CD8-positive, alpha-beta memory T cell (primary cell): ENCODE results near the gene PTPRB. TPM values are rescaled to one million over a fixed set of nuclear protein-coding genes. Genes with fewer than 3 reads are reported as not detected.

Experiments
- CTCF ChIA-PET: fragments of 350-600 bp; sonication (Branson Sonifier 250); formaldehyde crosslinking; loops from one replicate; lab custom pipeline; 2021; ENCODE audit warnings: antibody characterized with exemption; lab: Charles Lee
- POLR2A ChIA-PET: fragments of 350-600 bp; sonication (Branson Sonifier 250); formaldehyde crosslinking; loops from one replicate; lab custom pipeline; 2021; ENCODE audit warnings: antibody characterized with exemption; lab: Charles Lee
- DNase-seq, 5 donors: peaks; one replicate each; pipeline versions ENCODE4 v3.0.0 to v3.0.0-alpha.2; 2020 to 2022; ENCODE audit warnings: mixed read lengths in 1 of 5
- H3K27ac ChIP-seq: one replicate; pipeline ENCODE4 v1.7.0; 2013; ENCODE audit warnings: low read depth, mild to moderate bottlenecking, low read length, moderate library complexity
- H3K27me3 ChIP-seq: 2 replicates; pipeline ENCODE4 v1.7.0; 2013; ENCODE audit warnings: low read length, mild to moderate bottlenecking; ENCODE audit not compliant: insufficient read depth, poor library complexity, severe bottlenecking
- H3K36me3 ChIP-seq: 2 replicates; pipeline ENCODE4 v1.7.0; 2013; ENCODE audit warnings: mild to moderate bottlenecking, low read length, moderate library complexity; ENCODE audit not compliant: insufficient read depth
- H3K4me1 ChIP-seq: 2 replicates; pipeline ENCODE4 v1.7.0; 2013; ENCODE audit warnings: mild to moderate bottlenecking, low read length, moderate library complexity; ENCODE audit not compliant: insufficient read depth
- H3K4me3 ChIP-seq: 2 replicates; pipeline ENCODE4 v1.7.0; 2013; ENCODE audit warnings: mild to moderate bottlenecking, low read length
- H3K9me3 ChIP-seq: 2 replicates; pipeline ENCODE4 v1.7.0; 2013; ENCODE audit warnings: mild to moderate bottlenecking, low read length
- H3K27ac Mint-ChIP-seq, 8 donors: one replicate each; pipeline ENCODE4 v1.8.0; 2020 to 2021; ENCODE audit warnings: mixed read lengths in 8 of 8, mild to moderate bottlenecking in 6 of 8, inconsistent platforms in 3 of 8, moderate library complexity in 3 of 8
- H3K27me3 Mint-ChIP-seq, 2 donors: one replicate each; pipeline ENCODE4 v1.8.0; 2020 to 2021; ENCODE audit warnings: mixed read lengths in 2 of 2, mild to moderate bottlenecking in 1 of 2, moderate library complexity in 1 of 2
- H3K36me3 Mint-ChIP-seq, 3 donors: one replicate each; pipeline ENCODE4 v1.8.0; 2020 to 2021; ENCODE audit warnings: mixed read lengths in 3 of 3, inconsistent platforms in 1 of 3, mild to moderate bottlenecking in 1 of 3
- H3K4me1 Mint-ChIP-seq, 3 donors: one replicate each; pipeline ENCODE4 v1.8.0; 2020 to 2021; ENCODE audit warnings: mixed read lengths in 3 of 3, inconsistent platforms in 1 of 3, mild to moderate bottlenecking in 1 of 3
- H3K4me3 Mint-ChIP-seq, 7 donors: one replicate each; pipeline ENCODE4 v1.8.0; 2020 to 2021; ENCODE audit warnings: mixed read lengths in 7 of 7, mild to moderate bottlenecking in 6 of 7, moderate library complexity in 4 of 7, inconsistent platforms in 2 of 7
- H3K9me3 Mint-ChIP-seq, 5 donors: one replicate each; pipeline ENCODE4 v1.8.0; 2020 to 2022; ENCODE audit warnings: mixed read lengths in 5 of 5, mild to moderate bottlenecking in 3 of 5, moderate library complexity in 2 of 5, inconsistent platforms in 1 of 5
- polyA plus RNA-seq: library from polyadenylated mRNA; unstranded; fragments of 300-500 nt; fragmentation: Illumina TruSeq; gene quantifications from one replicate; pipeline ENCODE4 v1.2.3, GENCODE V29; 2021
- total RNA-seq, 2 experiments: library from RNA; stranded (reverse); gene quantifications; one replicate each; pipeline ENCODE4 v1.2.3, GENCODE V29; 2021

Gene PTPRB
- total and polyA plus RNA-seq, 3 experiments from 2014 or later = not detected

GRCh38 chr12:70482764-70483163 is 154.5 kb downstream of the PTPRB start:
- H3K27me3 Mint-ChIP-seq = peaks cover 7 to 24% of the 10 kb centered on the region in 2 donors
- H3K9me3 Mint-ChIP-seq = peaks cover 0 to 2% (median 0%) of the 10 kb centered on the region in 5 donors
- DNase-seq = no peak
- Histone ChIP-seq H3K4me3 (no peak overlapping the region), H3K9me3 (no peaks in the 10 kb centered on the region), H3K36me3 (no peaks in the 10 kb centered on the region), H3K4me1 (no peaks in the 10 kb centered on the region), H3K27me3 (peaks cover 2% of the 10 kb centered on the region), H3K27ac (no peak overlapping the region)
- H3K4me1 Mint-ChIP-seq = no peaks in the 10 kb centered on the region
- ChIA-PET POLR2A (no interaction called here), CTCF (no interaction called here)
- H3K36me3 Mint-ChIP-seq = peaks cover 0 to 1% (median 0%) of the 10 kb centered on the region in 3 donors
- H3K27ac Mint-ChIP-seq = no peak overlapping the region
- no peak overlapping the region for H3K4me3 Mint-ChIP-seq

GRCh38 chr12:70469221-70469820 is 167.9 kb downstream of the PTPRB start:
- no peaks in the 10 kb centered on the region for H3K9me3 ChIP-seq
- H3K36me3 ChIP-seq = no peaks in the 10 kb centered on the region
- no peaks in the 10 kb centered on the region for H3K4me1 Mint-ChIP-seq
- ChIA-PET POLR2A (no interaction called here), CTCF (no interaction called here)
- H3K27me3 Mint-ChIP-seq = peaks cover 7 to 8% of the 10 kb centered on the region in 2 donors
- H3K9me3 Mint-ChIP-seq = peaks cover 0 to 5% (median 3%) of the 10 kb centered on the region in 5 donors
- no peak overlapping the region for H3K4me3 ChIP-seq
- no peak for DNase-seq
- no peak overlapping the region for H3K27ac Mint-ChIP-seq
- no peak overlapping the region for H3K27ac ChIP-seq
- H3K36me3 Mint-ChIP-seq = no peaks in the 10 kb centered on the region
- no peaks in the 10 kb centered on the region for H3K4me1 ChIP-seq
- H3K4me3 Mint-ChIP-seq = no peak overlapping the region
- H3K27me3 ChIP-seq = no peaks in the 10 kb centered on the region

- peaks cover 0 to 8% (median 4%) of the 10 kb centered on the region in 5 donors for H3K9me3 Mint-ChIP-seq
Measured at GRCh38 chr12:70468741-70469140, 168.5 kb downstream of the PTPRB start.

GRCh38 chr12:70467918-70468733 is 169.1 kb downstream of the PTPRB start:
- no peaks in the 10 kb centered on the region for H3K4me1 ChIP-seq
- CTCF ChIA-PET = no interaction called here
- Mint-ChIP-seq H3K36me3 (no peaks in the 10 kb centered on the region), H3K27me3 (peaks cover 7 to 11% of the 10 kb centered on the region in 2 donors), H3K27ac (no peak overlapping the region), H3K4me1 (no peaks in the 10 kb centered on the region), H3K4me3 (no peak overlapping the region), H3K9me3 (peaks cover 0 to 8% (median 4%) of the 10 kb centered on the region in 5 donors)
- H3K36me3 ChIP-seq = no peaks in the 10 kb centered on the region
- no peaks in the 10 kb centered on the region for H3K9me3 ChIP-seq
- H3K4me3 ChIP-seq = no peak overlapping the region
- no peak overlapping the region for H3K27ac ChIP-seq
- POLR2A ChIA-PET = no interaction called here
- H3K27me3 ChIP-seq = no peaks in the 10 kb centered on the region
- DNase-seq = no peak

More at GRCh38 chr12:70468741-70469140, 168.5 kb downstream of the PTPRB start:
- Histone ChIP-seq H3K36me3 (no peaks in the 10 kb centered on the region), H3K4me1 (no peaks in the 10 kb centered on the region), H3K9me3 (no peaks in the 10 kb centered on the region), H3K27me3 (no peaks in the 10 kb centered on the region), H3K27ac (no peak overlapping the region), H3K4me3 (no peak overlapping the region)
- no peak for DNase-seq
- peaks cover 7 to 8% of the 10 kb centered on the region in 2 donors for H3K27me3 Mint-ChIP-seq
- ChIA-PET CTCF (no interaction called here), POLR2A (no interaction called here)
- no peaks in the 10 kb centered on the region for H3K36me3 Mint-ChIP-seq
- H3K4me1 Mint-ChIP-seq = no peaks in the 10 kb centered on the region
- H3K27ac Mint-ChIP-seq = no peak overlapping the region
- H3K4me3 Mint-ChIP-seq = no peak overlapping the region

- ChIA-PET POLR2A (no interaction called here), CTCF (no interaction called here)
- Mint-ChIP-seq H3K27ac (no peak overlapping the region), H3K4me3 (no peak overlapping the region), H3K36me3 (no peaks in the 10 kb centered on the region), H3K9me3 (peaks cover 0 to 8% (median 4%) of the 10 kb centered on the region in 5 donors), H3K4me1 (no peaks in the 10 kb centered on the region), H3K27me3 (peaks cover 7 to 8% of the 10 kb centered on the region in 2 donors)
- Histone ChIP-seq H3K36me3 (no peaks in the 10 kb centered on the region), H3K4me1 (no peaks in the 10 kb centered on the region), H3K9me3 (no peaks in the 10 kb centered on the region), H3K27ac (no peak overlapping the region), H3K27me3 (no peaks in the 10 kb centered on the region), H3K4me3 (no peak overlapping the region)
- DNase-seq = no peak
Measured at GRCh38 chr12:70467476-70467875, 169.8 kb downstream of the PTPRB start.

- Mint-ChIP-seq H3K4me3 (no peak overlapping the region), H3K27ac (no peak overlapping the region), H3K9me3 (peaks cover 0 to 8% (median 4%) of the 10 kb centered on the region in 5 donors), H3K36me3 (no peaks in the 10 kb centered on the region), H3K27me3 (peaks cover 7 to 8% of the 10 kb centered on the region in 2 donors), H3K4me1 (no peaks in the 10 kb centered on the region)
- Histone ChIP-seq H3K36me3 (no peaks in the 10 kb centered on the region), H3K9me3 (no peaks in the 10 kb centered on the region), H3K4me3 (no peak overlapping the region), H3K4me1 (no peaks in the 10 kb centered on the region), H3K27ac (no peak overlapping the region), H3K27me3 (no peaks in the 10 kb centered on the region)
- ChIA-PET POLR2A (no interaction called here), CTCF (no interaction called here)
- no peak for DNase-seq
Measured at GRCh38 chr12:70466753-70467152, 170.5 kb downstream of the PTPRB start.
